ENCODE measurements around the gene TMEM45B. TPM values are rescaled to one million over a fixed set of nuclear protein-coding genes. Genes with fewer than 3 reads are reported as not detected.

Gene TMEM45B
- total RNA-seq = 0.40 and 1.7 TPM in 2 replicates

GRCh38 chr11:129815596-129816461 lies at the start of gene TMEM45B:
TSS of gene TMEM45B (plus strand) at chr11:129815848. CDS start at chr11:129852483, 36,635 bp downstream.

GRCh38 chr11:129895126-129896041 lies 79.7 kb downstream of the TMEM45B start, which contains the start of gene NFRKB:
TSS of gene NFRKB (minus strand) at chr11:129895578. CDS start at chr11:129892849, 2,729 bp downstream.

Small RNAs within 50 kb of the gene (small RNA-seq; reads per million reads assigned to genes)
- not detected for gene AP003327.1

Other genes starting within 250 kb of the TMEM45B start
- 25.1 and 33.5 TPM in 2 replicates for gene NFRKB, start 79.7 kb downstream of the TMEM45B start, total RNA-seq
- 11.7 and 11.8 TPM in 2 replicates for gene PRDM10, start 187.0 kb downstream of the TMEM45B start, total RNA-seq

Measured in thoracic aorta endothelial cell (primary cell).